ENCODE data around the gene IL3.

- TF ChIP-seq POLR2AphosphoS5 (IDR thresholded peaks at IDR 0.05; ENCODE audit: low read depth), result no peak
- TF ChIP-seq CTCF (conservative IDR thresholded peaks at IDR 0.05; ENCODE audit: low read depth in 2 of 2), result no peak
- TF ChIP-seq EZH2 (IDR thresholded peaks at IDR 0.05; ENCODE audit: low read depth, unreplicated experiment), result no peak
- TF ChIP-seq REST (IDR thresholded peaks at IDR 0.05; ENCODE audit: unreplicated experiment), result no peak
- no peak for TF ChIP-seq EZH2phosphoT487 (IDR thresholded peaks at IDR 0.05; ENCODE audit: unreplicated experiment)
- TF ChIP-seq CREB1 (CRISPR knock-in tag; IDR thresholded peaks at IDR 0.05; ENCODE audit: low read depth), result no peak
- no peak for TF ChIP-seq NANOG (IDR thresholded peaks at IDR 0.05; ENCODE audit: borderline replicate concordance)
- TF ChIP-seq JUNB (IDR thresholded peaks at IDR 0.05; ENCODE audit: unreplicated experiment), result no peak
- no peak for TF ChIP-seq STAT1 (IDR thresholded peaks at IDR 0.05; ENCODE audit: unreplicated experiment)
- TF ChIP-seq ETS1 (IDR thresholded peaks at IDR 0.05), result no peak
- TF ChIP-seq ZNF462 (CRISPR knock-in tag; IDR thresholded peaks at IDR 0.05), result no peak
- no peak for TF ChIP-seq ZNF114 (CRISPR knock-in tag; IDR thresholded peaks at IDR 0.05)
Observed at GRCh38 chr5:132075719-132076077, 15.2 kb downstream of the IL3 start.

Data from GM23338 (cell line).